Vagina (tissue), 2 donors: ENCODE data around the gene NAP1L1.

Experiments
- POLR2A ChIP-seq, 2 donors: fragments of 450-650 bp; IDR thresholded peaks; one replicate each; pipeline ENCODE4 v1.6.1; 2017; ENCODE audit warnings: antibody characterized with exemption in 2 of 2, mild to moderate bottlenecking in 2 of 2, moderate library complexity in 2 of 2
- TF ChIP-seq, protein P1 (sequence below), 3 experiments: fragments of 450-650 bp in 2 of 3; fragments of 200-600 bp in 1 of 3; sonication (generic) in 1 of 3; IDR thresholded peaks; one replicate each; pipeline ENCODE4 v1.5.1; 2017 to 2019; ENCODE audit warnings: antibody characterized with exemption in 3 of 3, mild to moderate bottlenecking in 2 of 3, moderate library complexity in 2 of 3

DNA sequence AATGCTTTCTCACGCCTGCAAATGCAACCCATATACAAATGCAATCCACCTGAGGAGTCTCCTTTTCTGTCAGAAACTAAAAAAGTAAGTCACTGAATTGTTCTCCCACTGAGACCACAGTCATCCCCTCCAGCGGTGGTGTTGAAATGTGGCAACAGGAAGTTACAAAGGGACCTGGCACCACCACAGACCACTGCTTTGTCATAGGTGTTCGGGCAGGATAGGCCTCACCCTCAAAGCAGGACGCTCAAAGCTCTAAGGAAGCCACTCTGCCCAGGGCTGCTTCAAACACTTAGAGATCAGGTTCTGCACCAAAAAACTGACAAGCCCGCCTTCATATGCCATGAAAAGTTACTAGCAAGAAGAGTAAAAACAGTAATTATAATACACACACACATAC lies 64.2 kb downstream of the NAP1L1 start:
- TF ChIP-seq, protein P1, sequence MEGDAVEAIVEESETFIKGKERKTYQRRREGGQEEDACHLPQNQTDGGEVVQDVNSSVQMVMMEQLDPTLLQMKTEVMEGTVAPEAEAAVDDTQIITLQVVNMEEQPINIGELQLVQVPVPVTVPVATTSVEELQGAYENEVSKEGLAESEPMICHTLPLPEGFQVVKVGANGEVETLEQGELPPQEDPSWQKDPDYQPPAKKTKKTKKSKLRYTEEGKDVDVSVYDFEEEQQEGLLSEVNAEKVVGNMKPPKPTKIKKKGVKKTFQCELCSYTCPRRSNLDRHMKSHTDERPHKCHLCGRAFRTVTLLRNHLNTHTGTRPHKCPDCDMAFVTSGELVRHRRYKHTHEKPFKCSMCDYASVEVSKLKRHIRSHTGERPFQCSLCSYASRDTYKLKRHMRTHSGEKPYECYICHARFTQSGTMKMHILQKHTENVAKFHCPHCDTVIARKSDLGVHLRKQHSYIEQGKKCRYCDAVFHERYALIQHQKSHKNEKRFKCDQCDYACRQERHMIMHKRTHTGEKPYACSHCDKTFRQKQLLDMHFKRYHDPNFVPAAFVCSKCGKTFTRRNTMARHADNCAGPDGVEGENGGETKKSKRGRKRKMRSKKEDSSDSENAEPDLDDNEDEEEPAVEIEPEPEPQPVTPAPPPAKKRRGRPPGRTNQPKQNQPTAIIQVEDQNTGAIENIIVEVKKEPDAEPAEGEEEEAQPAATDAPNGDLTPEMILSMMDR (IDR thresholded peaks at IDR 0.05), result no peak
- TF ChIP-seq POLR2A (IDR thresholded peaks at IDR 0.05), result no peak
